ENCODE data around the gene PDZD2.

PDZD2 gene

DNA sequence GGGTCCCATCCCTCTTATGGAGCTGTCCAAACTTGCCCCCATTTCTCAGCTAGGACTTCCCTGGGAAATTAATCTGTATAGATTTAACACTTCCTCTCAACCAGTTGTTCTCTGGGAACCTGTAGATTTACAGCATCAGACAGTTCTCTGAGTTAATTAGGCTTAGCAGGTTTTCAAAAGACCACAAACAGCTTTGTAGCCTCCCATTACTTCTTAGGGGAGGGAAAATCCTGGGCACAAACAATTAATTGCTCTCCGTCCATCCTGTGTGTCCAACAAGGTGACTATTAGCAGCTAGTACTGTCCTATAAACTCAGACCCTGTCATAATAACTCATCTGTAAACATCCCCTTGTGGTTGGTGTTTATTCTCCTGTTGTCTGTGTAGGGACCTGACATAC, 337.2 kb downstream of the PDZD2 start:
- DNase-seq (ENCODE audit: low spot score), result no peak

DNA sequence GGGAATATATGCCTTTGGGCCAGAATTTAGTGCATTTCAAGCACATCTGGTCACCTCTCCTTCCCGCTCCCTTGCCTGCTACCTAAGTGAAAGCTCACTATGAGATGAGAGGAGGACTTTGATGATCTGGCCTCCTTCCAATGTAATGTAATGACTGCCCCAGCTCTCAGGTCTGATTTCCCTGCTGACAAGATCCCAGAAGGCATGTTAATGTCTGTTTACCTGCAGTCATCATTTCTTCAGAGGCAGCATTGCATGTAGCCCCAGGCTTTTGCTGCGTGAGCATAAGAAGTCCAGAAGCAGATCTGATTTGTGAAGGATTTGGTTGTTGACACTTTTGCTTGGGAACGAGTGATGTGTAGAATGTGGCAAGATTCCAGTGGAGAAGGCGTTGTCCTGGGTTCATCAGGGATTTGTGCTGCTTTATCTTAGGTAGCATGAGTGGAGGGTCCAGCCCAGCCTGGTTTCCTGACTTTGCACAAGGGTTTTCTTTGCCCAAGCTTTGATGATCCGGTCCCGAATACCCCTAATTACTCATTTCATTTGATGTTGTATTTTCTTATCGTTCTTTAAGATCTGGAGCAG, 342.5 kb downstream of the PDZD2 start:
- DNase-seq (ENCODE audit: low spot score), result no peak

DNA sequence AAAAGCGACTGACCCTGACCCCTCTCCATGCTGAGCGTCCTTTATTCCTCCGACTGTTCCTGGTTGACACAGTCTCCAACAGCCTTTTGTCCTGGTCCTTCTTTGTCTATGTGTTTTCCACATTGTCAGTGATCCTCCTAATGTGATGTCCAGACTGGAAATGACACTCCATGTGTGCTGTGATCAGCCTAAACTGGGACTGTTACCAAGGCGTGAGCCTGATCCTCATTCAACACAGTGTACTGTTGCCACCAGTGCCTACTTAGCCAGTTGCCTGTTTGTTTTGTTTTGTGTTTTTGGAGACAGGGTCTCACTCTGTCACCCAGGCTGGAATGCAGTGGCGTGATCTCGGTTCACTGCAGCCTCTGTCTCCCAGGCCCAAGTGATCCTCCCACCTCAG, 343.1 kb downstream of the PDZD2 start:
- DNase-seq (ENCODE audit: low spot score), result no peak

DNA sequence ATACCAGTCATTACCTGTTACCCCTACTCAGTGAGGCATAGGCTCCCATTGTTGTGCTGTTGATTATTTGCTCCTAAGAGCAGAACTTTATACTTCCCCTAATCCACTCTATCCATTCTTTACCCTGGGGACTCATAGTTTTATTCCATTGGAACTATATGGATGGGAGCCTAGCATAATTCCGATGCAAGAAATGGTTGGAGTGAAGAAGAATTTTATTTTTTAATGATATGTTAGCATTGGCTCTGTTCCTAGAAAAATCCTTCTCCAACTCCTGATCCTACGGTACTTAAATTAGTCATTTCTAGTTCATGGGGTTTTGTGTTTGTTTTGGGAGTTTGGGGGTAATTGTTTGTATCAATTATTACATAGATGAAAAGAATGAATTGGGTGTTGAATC, 343.7 kb downstream of the PDZD2 start:
- DNase-seq (ENCODE audit: low spot score), result no peak

DNA sequence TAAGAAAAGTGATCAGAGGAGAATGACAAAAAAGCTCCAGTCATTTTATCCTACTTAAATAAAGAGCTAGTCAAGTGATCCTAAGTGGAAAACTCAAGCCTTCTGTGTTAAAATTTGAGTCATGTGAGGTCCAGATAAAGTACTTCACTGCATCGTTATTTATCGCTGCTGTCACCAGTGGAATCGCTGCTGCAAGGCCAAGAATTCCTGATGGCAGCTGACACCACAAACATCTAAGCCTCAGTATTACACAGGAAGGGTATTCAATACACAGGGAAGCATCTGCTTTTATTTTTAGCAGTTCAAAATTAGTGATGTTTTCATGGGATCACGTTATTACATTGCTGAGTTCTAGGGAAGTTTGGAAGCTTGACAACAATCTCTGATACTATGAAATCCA, 344.9 kb downstream of the PDZD2 start:
- no peak for DNase-seq (ENCODE audit: low spot score)

DNA sequence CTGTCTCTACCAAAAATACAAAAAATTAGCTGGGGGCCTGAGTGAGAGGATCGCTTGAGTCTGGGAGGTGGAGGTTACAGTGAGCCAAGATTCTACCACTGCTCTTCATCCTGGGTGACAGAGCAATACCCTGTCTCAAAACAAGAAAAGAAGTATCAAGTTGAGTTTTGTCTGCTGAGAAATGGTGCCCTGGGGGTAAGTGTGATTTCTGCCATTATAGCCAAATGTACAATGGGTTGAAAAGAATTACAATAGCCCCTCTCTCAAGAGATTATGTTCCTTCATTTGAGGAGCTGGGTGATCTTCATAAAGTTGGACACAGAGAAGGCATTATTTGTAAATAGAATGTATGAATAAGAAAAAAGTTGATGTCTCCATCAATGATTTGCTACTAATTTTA, 345.8 kb downstream of the PDZD2 start:
- DNase-seq (ENCODE audit: low spot score), result no peak

DNA sequence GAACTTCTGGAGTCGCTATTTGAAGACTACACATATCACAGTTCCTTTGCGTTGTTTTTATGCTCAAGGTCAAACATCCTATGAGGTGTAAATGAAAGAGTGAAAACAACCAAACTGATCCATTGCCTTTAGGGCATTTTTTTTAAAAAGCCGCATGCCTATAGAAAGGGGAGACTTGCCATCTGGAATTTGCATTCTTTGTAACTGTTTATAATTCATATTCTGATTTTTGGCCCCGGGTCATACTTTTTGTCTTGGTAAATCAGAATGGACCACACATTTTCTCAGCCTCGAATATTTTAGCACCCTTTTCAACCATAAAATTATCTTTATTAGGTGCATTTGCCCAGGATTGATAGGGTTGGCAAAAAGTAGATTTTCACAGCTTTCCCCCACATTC, 347.2 kb downstream of the PDZD2 start:
- no peak for DNase-seq (ENCODE audit: low spot score)

DNA sequence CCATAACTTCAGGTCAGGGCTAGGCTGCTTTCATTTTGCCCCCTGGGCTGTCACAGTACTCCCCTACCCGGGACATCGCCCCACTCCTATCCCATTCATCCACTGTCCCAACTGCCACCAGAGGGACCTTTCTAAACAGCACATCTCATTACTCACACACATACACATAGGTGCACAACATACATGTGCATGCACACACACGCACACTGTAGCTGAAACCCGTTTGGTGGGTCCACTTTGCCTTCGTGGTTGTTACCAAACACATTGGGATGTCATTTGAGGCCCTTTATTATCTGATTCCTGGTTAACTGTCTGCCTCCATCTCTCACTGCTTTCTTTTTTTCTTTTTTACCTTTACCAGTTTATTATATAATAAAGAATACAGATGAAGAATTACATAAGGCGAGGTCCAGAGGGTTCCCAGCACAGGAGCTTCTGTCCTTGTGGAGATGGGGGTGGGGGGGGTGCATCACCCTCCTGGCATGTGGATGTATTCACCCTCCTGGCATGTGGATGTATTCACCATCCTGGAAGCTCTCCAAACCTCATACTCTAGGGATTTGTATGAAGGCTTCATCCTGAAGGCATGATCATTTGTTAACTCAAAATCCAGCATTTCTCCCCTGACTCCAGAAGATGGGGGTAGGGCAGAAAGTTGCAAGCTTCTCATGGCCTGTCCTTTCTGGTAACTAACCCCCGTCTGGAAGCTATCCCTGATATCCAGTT, 349.2 kb downstream of the PDZD2 start:
- DNase-seq (ENCODE audit: low spot score), result no peak

DNA sequence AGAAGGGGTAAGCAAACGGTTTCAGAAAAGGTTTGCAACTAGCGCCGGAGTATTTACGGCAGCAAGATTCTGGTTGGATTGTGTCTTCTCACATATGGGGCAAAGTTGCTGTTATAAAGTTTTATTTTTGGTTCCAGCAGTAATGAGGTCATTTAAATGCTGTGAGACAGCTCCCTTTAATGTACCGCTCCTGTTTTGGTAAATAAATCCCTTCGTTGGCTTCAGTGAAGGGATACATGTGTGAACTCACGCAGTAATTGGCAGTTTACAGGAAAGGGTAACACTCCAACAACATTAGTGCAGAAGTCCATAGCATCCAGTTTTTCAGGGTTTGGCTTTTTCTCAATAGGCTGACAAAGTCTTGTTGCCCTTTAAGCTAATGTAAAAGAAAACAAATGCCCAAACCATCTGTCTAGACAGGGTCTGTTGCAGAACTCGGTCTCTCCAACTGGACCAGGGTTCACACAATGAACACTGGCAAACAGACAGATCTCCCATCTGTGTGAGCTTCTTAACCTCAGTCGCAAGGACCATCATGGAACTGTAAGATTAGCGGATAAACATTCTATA, 351.2 kb downstream of the PDZD2 start:
- no peak for DNase-seq (ENCODE audit: low spot score)

DNA sequence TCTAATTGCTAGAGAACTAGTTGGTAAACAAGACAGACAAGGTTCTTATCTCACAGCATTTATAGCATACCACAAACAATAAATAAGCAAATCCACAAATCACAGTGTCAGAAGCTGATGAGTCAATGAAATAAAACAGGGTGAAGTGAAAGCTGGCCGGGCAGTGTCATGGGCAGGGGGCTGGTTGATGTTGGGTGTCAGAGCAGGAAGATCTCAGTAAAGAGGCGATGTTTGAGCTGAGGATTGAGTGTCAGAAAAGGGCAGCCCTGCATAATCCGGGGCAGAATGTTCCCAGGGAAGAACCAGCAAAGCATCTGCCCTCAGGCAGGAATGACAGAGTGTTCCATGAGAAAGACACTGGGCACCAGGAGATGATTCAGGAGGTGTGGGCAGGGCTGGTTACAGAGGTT, 351.8 kb downstream of the PDZD2 start:
- DNase-seq (ENCODE audit: low spot score), result no peak

DNA sequence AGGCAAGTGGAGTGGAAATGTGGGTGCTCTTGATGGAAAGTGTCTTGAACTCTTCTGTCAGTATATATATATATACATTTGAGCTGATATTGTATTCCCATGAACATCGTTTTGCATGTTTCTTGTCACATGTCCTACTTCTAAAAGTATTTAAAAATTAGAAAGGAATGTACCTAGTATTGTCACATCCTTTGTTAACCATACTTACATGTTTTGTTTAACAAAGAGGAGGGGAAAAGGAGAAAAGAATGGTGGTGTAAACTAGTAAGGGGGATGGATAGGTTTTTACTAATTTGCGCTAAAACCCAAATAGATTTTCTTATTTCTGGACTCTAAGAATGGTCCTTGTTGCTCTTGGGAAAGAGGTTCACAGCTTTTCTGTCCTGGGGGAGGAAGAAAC, 353.4 kb downstream of the PDZD2 start:
- DNase-seq (ENCODE audit: low spot score), result no peak

DNA sequence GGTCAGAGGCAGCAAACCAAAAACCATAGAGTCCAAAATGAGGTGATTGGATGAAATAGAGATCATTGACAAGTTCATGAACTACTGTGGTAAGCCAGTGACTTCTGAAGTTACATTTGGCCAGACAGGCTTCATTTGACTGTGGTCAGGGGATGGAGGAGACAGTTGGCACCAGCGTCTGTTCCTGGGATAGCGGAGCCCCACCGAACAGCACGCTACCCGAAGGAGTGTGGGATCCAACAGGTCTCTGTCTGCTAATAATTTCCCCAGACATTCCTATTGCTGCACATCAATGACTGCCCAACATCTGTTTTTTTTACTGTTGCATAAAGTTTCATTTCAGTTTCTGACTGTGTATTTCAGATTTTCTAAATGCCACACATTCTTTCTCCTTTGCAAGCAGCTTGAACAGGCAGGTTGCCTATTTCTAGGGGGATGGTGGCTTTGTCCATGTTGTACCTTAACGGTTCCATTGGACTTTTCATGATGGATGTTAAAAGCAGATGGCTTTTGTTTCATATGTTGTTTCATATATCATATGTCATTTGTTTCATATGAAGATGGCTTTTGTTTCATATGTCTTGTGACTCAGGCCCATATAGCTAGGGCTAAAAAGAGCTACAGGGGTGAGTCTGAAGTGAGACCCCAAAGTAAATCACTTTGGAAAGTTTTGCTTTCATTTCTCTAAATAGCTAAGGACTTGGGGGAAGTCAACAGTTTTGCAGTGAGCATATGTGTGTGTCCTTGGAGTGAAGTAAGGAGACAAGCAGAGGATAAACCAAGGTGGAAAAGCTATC, 354.4 kb downstream of the PDZD2 start:
- DNase-seq (ENCODE audit: low spot score), result peak; percentile 70

DNA sequence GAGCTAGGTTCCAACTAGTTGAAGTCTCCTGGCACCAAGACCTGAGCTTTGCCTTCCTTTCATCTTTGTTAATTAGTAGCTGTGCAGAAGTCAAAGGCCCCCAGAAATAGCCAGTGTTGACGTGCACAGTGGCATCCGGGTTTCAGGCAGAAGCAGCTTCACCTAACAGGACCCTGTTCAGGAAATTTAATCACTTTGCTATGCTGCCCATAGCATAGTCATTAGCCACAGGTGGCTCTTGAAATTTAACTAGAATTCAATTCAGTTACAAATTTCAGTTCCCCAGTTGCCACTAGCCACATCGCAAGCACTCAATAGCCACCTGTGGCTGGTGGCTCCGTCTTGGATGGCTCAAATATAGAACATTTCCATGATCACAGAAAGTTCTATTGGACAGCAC, 356.1 kb downstream of the PDZD2 start:
- DNase-seq (ENCODE audit: low spot score), result no peak

DNA sequence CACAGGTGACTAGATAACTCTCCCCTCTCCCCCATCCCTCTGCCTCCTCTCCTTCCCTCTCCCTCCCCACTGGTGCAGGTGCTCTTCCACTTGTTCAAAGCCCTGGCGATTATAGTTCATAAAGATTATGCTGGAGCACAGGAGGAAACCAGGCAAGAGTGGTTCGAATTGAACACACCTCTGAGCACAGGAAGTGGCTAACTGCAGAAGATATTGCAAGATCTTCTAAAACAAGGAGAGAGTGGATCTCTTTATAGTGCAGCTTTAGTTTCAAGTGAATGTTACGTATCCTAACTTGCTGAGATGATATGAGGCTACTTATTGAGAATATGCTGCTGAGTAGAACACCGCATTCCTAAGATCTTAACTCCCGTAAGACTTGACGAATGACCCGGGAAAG, 356.8 kb downstream of the PDZD2 start:
- no peak for DNase-seq (ENCODE audit: low spot score)

DNA sequence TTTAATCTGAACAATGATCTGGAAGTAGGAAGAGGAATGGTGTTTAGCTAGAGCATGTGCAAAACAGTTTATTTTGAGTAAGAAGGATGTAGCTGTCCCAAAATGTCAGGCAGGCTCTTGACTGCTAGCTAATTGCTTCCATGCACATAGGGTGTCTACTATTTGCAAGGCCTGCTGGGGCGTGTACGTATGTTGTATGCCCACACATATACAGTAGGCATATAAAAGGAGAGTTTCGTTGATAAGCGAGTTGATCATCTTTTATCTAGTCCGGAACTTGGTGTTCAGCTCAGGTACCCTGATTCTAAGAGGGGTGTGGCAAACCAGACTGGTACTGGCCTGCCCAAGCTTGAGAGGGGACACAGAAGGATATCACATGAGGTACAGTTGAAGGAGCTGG, 358.0 kb downstream of the PDZD2 start:
- DNase-seq (ENCODE audit: low spot score), result no peak

DNA sequence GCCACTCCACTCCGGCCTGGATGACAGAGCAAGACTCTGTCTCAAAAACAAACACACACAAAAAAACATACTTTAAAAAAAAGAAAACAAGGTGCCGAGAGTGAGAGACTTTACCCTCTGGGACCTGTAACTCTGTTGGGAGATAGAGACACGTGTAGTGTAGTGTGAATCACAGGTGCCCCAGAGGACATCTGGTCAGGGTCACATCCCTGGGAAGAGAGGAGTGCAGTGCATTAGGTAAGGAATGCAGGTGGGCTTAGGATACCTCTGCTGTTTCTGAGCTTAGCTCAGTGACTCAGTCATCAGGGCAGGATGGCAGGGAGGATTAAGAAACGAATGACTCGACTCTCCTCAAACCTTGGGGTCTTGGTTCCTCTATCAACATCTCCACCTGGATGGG, 360.5 kb downstream of the PDZD2 start:
- DNase-seq (ENCODE audit: low spot score), result no peak

DNA sequence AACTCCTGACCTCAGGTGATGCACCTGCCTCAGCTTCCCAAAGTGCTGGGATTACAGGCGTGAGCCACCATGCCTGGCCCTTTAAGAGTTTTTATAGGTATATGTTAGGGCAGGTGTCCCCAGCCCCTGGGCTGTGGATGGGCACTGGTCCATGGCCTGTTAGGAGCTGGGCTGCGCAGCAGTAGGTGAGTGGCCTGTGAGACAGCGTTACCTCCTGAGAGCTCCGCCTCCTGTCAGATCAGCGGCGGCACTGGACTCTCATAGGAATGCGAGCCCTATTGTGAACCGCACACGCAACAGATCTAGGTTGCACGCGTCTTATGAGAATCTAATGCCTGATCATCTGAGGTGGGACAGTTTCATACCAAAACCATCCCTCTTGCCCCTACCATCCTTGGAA, 361.8 kb downstream of the PDZD2 start:
- DNase-seq (ENCODE audit: low spot score), result no peak

DNA sequence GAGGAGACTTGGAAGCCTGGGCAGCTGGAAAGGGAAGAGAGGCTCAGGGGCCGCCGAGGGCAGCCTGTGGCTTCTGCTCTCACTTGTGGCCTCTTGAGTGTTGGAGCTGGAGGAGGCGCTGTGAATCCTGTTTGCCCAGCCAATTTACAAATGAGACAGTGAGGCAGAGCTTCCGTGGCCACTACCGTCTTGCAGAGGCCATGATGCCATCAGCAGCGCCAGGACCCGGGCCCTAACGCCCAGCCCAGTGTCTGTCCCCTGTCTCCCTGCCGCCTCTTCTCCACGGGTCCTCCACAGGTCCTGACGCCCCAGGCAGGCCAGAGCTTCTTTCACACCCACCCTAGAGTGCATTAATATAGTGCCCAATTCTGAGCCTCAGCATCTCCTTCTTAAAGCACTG, 362.4 kb downstream of the PDZD2 start:
- no peak for DNase-seq (ENCODE audit: low spot score)

DNA sequence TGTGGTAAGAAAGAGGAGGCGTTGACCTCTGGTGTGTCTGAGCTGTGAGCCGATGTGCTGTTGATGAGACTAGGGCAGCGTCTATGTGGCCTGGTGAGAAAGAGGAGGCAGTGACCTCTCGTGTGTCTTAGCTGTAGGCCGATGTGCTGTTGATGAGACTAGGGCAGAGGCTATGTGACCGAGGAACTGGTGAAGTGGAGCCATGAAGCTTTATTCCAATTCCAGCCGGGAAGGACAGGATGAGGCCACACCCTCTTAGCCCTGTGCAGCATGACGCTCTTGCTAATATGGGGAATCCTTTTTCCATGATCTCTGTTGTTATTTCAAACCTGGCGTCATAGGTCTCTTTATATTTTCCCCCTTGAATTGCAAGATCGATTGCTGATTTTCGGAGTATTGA, 362.8 kb downstream of the PDZD2 start:
- no peak for DNase-seq (ENCODE audit: low spot score)

DNA sequence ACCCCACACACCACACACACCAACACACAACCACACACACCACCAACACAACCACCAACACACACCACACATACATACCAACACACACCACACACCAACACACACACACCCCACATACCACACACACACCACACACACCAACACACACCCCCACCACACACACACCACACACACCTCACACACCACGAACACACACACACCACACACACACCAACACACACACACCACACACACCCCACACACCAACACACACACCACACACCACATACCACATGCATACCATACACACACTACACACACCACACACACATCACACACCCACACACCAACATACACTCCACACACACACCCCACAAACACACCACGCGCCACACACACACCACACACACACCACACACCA, 363.8 kb downstream of the PDZD2 start:
- DNase-seq (ENCODE audit: low spot score), result no peak

DNA sequence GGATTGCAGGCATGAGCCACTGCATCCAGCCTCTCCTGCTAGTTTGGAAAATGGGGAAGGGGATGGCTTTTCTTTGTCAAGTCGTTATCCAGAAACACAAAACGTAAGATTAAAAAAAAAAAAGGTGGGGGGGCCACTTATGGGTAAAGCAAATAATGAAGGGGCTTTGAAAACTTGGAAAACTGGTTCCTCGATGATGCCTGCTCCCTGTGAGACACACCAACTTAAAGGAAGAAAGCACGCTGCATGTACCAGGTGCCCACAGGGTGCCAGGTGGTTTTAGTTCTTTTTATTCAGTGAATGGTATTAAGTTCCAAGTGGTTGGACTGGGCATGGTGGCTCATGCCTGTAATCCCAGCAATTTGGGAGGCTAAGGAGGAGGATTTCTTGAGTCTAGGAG, 365.1 kb downstream of the PDZD2 start:
- no peak for DNase-seq (ENCODE audit: low spot score)

DNA sequence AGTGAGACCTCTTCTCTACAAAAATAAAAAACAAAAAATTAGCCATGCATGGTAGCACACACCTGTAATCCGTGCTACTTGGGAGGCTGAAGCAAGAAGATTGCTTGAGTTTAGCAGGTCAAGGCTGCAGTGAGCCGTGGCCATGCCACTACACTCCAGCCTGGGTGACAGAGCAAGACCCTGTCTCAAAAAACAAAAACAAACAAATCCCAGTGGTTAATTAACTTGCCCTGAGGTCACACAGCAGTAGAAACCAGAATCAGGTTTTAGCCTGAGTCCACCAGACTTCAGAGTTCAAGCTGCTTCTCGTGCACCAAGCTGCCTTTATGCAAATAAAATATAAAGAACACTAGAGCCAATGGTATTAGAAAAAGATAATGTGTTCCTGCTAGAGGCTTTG, 365.5 kb downstream of the PDZD2 start:
- DNase-seq (ENCODE audit: low spot score), result no peak

DNA sequence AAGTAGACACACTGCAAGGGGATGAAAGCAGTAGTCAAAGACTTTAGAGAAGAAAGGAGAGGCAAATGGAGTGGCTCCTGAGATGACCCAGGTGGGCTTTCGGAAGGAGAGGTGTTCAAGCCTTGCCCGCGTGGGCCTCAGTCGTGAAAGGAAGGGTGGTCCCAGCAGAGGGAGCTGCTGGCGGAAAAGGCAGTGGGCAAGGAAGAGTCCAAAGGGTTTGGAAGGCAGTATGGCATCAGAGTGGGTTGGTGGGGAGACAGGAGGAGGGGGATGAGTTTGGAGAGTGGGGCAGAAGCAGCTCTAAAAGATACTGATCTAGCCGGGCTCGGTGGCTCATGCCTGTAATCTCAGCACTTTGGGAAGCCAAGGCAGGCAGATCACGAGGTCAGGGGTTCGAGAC, 369.8 kb downstream of the PDZD2 start:
- no peak for DNase-seq (ENCODE audit: low spot score)

Measured in left forelimb (tissue), 1 donor.